WERI-Rb-1 (cell line): Measurements from ENCODE around the gene PLBD1.
A peak's percentile ranks its signal among the peaks of the same experiment; 100 is the strongest.

Experiments used
- DNase-seq: peaks from one replicate; pipeline ENCODE4 v3.0.0-alpha.2; 2020
- H3K27ac ChIP-seq: fragments of 250-450 bp; sonication (Bioruptor Pico); 2 replicates; pipeline ENCODE4 v1.5.1; 2020; ENCODE audit warnings: mild to moderate bottlenecking, moderate library complexity
- H3K27me3 ChIP-seq: fragments of 250-450 bp; sonication (Bioruptor Pico); 2 replicates; pipeline ENCODE4 v1.5.1; 2021; ENCODE audit warnings: mild to moderate bottlenecking, low read depth, moderate library complexity; ENCODE audit not compliant: insufficient read depth, severe bottlenecking
- H3K36me3 ChIP-seq: fragments of 250-450 bp; sonication (Bioruptor Pico); 2 replicates; pipeline ENCODE4 v1.5.1; 2020; ENCODE audit warnings: mild to moderate bottlenecking, moderate library complexity
- H3K4me3 ChIP-seq: 2 replicates; pipeline ENCODE4 v1.5.1; 2011; ENCODE audit warnings: low read depth, mild to moderate bottlenecking, control low read depth, low read length
- H3K9me3 ChIP-seq: fragments of 250-450 bp; sonication (Bioruptor Pico); 2 replicates; pipeline ENCODE4 v1.5.1; 2021; ENCODE audit warnings: mild to moderate bottlenecking, moderate library complexity; ENCODE audit not compliant: severe bottlenecking
- TF ChIP-seq, protein P1 (sequence below): IDR thresholded peaks from 2 replicates; pipeline ENCODE4 v1.5.1; 2011; ENCODE audit warnings: low read depth, mild to moderate bottlenecking, control low read depth, inconsistent platforms, low read length

PLBD1 gene

DNA sequence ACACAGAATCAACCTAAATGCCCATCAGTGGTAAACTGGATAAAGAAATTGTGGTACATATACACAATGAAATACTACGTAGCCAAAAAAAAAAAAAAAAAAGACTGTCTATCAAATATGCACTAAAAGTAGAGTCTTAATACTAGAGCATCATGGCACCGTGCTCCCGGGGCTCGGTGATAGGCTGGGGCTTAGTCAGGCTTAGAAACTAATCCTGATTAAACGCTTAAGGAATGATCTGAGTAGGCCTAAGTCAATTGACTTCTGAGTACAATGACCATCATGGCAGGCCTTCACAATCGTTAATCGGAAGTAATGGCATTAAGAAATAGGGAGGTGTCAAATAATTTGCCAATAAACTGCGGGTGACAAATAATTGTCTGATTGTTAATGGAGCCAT lies 9.7 kb downstream of the PLBD1 start:
- Histone ChIP-seq H3K9me3 (peaks cover 2% of the 10 kb centered on the region), H3K27me3 (no peaks in the 10 kb centered on the region), H3K4me3 (no peak overlapping the region), H3K27ac (no peak overlapping the region), H3K36me3 (no peaks in the 10 kb centered on the region)
- TF ChIP-seq, protein P1, sequence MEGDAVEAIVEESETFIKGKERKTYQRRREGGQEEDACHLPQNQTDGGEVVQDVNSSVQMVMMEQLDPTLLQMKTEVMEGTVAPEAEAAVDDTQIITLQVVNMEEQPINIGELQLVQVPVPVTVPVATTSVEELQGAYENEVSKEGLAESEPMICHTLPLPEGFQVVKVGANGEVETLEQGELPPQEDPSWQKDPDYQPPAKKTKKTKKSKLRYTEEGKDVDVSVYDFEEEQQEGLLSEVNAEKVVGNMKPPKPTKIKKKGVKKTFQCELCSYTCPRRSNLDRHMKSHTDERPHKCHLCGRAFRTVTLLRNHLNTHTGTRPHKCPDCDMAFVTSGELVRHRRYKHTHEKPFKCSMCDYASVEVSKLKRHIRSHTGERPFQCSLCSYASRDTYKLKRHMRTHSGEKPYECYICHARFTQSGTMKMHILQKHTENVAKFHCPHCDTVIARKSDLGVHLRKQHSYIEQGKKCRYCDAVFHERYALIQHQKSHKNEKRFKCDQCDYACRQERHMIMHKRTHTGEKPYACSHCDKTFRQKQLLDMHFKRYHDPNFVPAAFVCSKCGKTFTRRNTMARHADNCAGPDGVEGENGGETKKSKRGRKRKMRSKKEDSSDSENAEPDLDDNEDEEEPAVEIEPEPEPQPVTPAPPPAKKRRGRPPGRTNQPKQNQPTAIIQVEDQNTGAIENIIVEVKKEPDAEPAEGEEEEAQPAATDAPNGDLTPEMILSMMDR, result no peak
- DNase-seq, result peak; percentile 59

DNA sequence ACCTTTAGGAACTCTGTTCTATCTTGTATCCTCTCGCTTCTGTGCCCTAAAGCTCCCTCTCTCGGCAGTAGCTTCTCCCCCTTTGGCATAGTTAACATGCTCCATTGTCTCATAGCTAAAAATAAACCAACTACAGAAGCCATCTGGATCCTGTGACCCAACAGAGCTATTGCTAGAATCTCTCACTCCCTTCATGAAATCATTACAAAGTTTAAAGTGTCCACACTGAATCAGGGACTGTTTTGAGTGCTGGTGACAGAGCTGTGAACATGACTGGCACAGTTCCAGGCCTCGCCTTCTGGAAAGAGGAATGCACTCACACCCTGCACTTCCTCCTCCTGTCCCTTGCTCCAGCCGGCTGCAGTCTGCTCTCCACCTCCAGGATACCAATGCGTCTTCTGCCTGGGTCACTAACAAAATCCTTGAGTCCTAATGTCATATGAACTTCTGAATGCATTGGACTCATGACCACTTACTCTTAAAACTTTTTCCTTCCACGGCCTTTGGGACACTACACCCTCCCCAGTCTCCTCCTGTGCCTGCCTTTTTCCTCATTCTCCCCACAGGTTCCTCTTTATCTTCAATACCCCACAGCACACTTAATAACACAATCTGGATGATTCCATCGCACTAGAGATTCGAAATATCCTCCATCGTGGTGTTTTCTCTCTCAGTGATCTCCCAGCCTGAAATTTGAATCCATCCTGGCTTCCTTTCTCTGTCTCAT lies 13.2 kb downstream of the PLBD1 start:
- Histone ChIP-seq H3K36me3 (no peaks in the 10 kb centered on the region), H3K9me3 (peaks cover 2% of the 10 kb centered on the region), H3K27ac (no peak overlapping the region), H3K4me3 (no peak overlapping the region), H3K27me3 (no peaks in the 10 kb centered on the region)
- no peak for DNase-seq
- TF ChIP-seq, protein P1, result no peak

GRCh38 chr12:14548609-14549008 lies 19.1 kb downstream of the PLBD1 start:
- no peaks in the 10 kb centered on the region for H3K9me3 ChIP-seq
- no peak for DNase-seq
- H3K27ac ChIP-seq, result no peak overlapping the region
- H3K27me3 ChIP-seq, result no peaks in the 10 kb centered on the region
- H3K4me3 ChIP-seq, result no peak overlapping the region
- TF ChIP-seq, protein P1, result no peak
- no peaks in the 10 kb centered on the region for H3K36me3 ChIP-seq

DNA sequence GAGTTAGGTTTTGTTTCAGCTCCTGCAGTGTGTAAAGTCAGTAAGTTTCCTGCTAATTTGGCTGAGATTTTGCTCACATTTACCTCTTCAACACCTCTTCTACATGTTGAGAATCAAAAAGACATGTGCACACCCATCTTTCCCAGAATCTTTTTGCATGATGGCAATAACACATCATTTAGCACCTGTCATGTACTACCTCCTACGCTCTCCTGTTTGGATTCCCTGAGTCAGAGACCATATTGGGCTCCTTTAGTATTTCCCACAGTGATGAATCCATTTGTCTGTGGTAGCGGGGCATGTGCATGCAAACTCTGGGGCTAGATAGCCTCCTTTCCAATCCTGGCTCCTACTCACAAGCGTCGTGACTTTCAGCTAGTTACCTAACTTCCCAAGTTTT lies 20.1 kb downstream of the PLBD1 start:
- TF ChIP-seq, protein P1, result no peak
- Histone ChIP-seq H3K27ac (no peak overlapping the region), H3K27me3 (no peaks in the 10 kb centered on the region), H3K9me3 (no peaks in the 10 kb centered on the region), H3K36me3 (no peaks in the 10 kb centered on the region), H3K4me3 (no peak overlapping the region)
- no peak for DNase-seq

DNA sequence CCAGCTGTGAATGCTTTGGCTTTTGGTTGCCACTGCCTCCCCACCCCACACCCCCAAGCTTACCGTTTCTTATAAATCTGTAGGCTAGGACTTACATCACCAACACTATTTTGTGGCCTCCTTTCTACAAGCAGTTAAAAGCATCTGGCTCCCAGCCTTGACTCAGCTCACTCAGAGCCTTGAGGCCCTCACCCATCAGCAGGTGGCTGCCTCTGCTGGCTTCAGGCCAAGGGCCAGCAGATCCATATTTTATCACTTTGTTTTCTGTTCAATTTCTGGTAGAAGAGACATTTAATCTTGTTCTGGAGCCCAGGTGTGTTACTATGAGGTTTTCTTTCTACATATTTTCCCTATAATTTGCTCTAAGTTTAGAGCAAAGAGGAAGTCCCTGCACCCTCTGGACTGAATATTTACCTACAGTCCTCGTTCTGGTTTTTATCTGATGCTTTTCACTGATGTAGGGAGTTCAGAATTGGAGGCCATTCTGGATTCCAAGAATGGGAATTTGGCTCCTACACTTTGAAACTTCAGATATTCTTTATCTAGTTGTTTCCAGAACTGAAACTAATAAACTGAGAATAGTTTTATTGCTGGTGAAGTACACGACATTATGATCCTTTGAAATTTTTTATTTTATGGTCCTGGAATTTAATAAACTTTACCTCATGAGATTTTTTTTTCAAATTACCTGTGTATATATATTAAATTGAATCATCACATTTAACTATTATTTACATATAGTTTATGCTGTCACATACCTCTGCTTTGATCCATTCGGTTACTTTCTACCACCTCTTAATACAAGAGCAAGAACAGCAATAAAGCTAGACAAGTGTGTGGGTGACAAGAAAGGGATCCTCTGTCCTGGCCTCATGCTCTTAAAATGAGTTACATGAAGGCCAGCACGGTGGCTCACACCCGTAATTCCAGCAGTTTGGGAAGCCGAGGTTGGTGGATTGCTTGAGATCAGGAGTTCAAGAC lies 22.2 kb downstream of the PLBD1 start:
- no peak overlapping the region for H3K27ac ChIP-seq
- H3K27me3 ChIP-seq, result no peaks in the 10 kb centered on the region
- no peak overlapping the region for H3K4me3 ChIP-seq
- H3K36me3 ChIP-seq, result no peaks in the 10 kb centered on the region
- DNase-seq, result no peak
- TF ChIP-seq, protein P1, result no peak
- H3K9me3 ChIP-seq, result no peaks in the 10 kb centered on the region
